Measurements from ENCODE around the gene TMEM54. TPM values are rescaled to one million over a fixed set of nuclear protein-coding genes. Genes with fewer than 3 reads are reported as not detected.
A peak's percentile ranks its signal among the peaks of the same experiment; 100 is the strongest.

TMEM54 gene
- total and polyA plus RNA-seq, 2 experiments from 2014 or later = 17.1 to 61.6 TPM

DNA sequence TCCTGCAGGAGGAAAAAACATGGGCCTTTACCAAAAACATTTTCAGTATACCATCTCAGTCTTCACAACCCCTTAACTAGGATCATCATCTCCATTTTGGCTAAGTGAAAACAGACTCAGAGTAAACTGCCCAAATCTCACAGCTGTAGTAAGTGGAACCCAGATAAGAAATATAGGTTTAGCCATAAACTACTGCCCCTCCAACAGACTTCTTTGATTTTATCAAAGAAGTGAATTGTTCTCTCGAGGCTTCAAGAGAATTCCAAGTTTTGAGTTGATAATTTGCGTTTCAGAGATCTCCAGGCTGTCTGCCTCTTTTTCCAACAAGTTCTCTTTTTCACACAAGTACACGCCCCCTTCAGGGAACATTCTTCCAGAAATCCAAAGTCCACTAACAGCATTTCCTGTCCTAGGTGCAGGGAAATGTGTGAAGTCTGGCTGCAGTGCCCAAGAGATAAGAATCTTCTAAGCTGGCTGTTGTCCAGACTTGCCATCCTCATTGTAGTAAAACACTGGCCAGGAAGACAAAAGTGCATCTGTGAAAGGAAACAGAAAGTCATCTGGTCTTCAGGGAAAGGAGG lies 32.6 kb upstream of the TMEM54 start:
- H3K4me3 ChIP-seq = no peak overlapping the region
- peaks cover 6% of the 10 kb centered on the region for H3K36me3 ChIP-seq
- peaks cover 5% of the 10 kb centered on the region for H3K4me1 ChIP-seq (ENCODE audit: low read depth)
- TF ChIP-seq, protein P1, sequence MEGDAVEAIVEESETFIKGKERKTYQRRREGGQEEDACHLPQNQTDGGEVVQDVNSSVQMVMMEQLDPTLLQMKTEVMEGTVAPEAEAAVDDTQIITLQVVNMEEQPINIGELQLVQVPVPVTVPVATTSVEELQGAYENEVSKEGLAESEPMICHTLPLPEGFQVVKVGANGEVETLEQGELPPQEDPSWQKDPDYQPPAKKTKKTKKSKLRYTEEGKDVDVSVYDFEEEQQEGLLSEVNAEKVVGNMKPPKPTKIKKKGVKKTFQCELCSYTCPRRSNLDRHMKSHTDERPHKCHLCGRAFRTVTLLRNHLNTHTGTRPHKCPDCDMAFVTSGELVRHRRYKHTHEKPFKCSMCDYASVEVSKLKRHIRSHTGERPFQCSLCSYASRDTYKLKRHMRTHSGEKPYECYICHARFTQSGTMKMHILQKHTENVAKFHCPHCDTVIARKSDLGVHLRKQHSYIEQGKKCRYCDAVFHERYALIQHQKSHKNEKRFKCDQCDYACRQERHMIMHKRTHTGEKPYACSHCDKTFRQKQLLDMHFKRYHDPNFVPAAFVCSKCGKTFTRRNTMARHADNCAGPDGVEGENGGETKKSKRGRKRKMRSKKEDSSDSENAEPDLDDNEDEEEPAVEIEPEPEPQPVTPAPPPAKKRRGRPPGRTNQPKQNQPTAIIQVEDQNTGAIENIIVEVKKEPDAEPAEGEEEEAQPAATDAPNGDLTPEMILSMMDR (IDR thresholded peaks at IDR 0.05; ENCODE audit: low read depth, low read length) = no peak
- DNase-seq (ENCODE audit: low read depth in 1 of 2, low spot score in 1 of 2) = peak; percentile 15 to 66
- H3K9me3 ChIP-seq (ENCODE audit: low read depth) = no peaks in the 10 kb centered on the region
- H3K27me3 ChIP-seq = no peaks in the 10 kb centered on the region
- H3K27ac ChIP-seq = no peak overlapping the region

DNA sequence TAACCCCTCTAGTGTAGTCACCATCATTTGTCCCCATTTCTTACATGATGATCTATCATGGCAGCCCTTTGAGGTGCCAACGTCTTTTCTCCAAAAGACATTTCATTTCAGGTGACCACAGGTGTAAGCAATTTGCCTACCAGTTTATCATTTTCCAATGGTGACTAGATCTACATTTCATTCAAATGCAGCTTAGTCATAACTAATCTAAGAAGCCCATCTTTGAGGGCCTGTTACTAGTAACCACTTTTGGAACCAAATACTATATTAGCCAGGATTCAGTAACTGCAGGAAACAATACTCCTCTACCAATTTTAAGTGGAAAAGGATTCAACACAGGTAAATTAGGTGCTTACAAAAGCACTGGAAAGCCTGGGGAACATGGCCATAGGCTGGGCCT lies 30.6 kb upstream of the TMEM54 start:
- no peak overlapping the region for H3K4me3 ChIP-seq
- H3K4me1 ChIP-seq (ENCODE audit: low read depth) = peaks cover 5% of the 10 kb centered on the region
- DNase-seq (ENCODE audit: low read depth in 1 of 2, low spot score in 1 of 2) = no peak
- H3K36me3 ChIP-seq = peaks cover 6% of the 10 kb centered on the region
- TF ChIP-seq, protein P1 (IDR thresholded peaks at IDR 0.05; ENCODE audit: low read depth, low read length) = no peak
- no peaks in the 10 kb centered on the region for H3K27me3 ChIP-seq
- H3K9me3 ChIP-seq (ENCODE audit: low read depth) = no peaks in the 10 kb centered on the region
- no peak overlapping the region for H3K27ac ChIP-seq

DNA sequence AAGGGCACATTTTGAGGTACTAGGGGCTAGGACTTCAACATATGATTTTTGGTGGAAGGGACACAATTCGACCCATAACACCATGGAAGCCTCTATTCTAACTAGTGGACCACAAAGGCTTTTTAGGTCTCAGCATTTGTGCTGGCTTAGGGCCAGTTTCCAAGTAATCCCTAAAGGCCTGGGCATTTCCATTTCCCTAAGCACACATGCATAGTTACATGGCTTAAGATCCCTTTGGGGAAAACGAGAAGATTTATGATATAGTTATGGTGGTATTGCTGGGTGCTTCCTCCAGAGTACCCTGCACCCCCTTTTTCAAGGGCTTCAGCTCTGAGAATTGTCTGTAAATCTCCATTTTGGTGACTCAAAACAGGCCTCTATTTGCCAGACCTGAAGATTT lies 28.2 kb upstream of the TMEM54 start:
- no peaks in the 10 kb centered on the region for H3K36me3 ChIP-seq

DNA sequence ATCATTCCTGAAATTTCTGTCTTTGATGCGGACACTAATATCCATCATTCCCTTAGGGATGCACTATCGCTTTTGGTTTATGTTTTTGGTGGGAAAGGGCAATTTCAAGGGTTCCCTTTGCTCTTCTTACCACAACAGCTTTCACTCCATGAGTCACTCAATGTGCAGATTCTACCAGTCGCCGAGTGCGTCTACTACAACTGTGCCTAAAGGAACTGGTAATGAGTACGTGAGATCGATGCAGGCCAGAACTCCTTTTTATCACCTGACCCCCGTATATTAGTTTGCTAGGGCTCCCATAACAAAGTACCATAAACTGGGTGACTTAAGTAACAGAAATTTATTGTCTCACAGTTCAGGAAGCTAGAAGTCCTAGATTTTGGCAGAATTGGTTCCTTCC lies 27.5 kb upstream of the TMEM54 start:
- Histone ChIP-seq H3K4me3 (no peak overlapping the region), H3K36me3 (no peaks in the 10 kb centered on the region), H3K4me1 (ENCODE audit: low read depth) (peaks cover 18% of the 10 kb centered on the region), H3K27ac (no peak overlapping the region), H3K9me3 (ENCODE audit: low read depth) (no peaks in the 10 kb centered on the region), H3K27me3 (peaks cover 4% of the 10 kb centered on the region)
- TF ChIP-seq, protein P1 (IDR thresholded peaks at IDR 0.05; ENCODE audit: low read depth, low read length) = no peak
- no peak for DNase-seq (ENCODE audit: low read depth in 1 of 2, low spot score in 1 of 2)

More for the DNA sequence above, 28.2 kb upstream of the TMEM54 start:
- H3K9me3 ChIP-seq (ENCODE audit: low read depth) = no peaks in the 10 kb centered on the region
- DNase-seq (ENCODE audit: low read depth in 1 of 2, low spot score in 1 of 2) = no peak
- H3K4me3 ChIP-seq = no peak overlapping the region
- TF ChIP-seq, protein P1 (IDR thresholded peaks at IDR 0.05; ENCODE audit: low read depth, low read length) = no peak
- H3K27me3 ChIP-seq = no peaks in the 10 kb centered on the region
- peaks cover 23% of the 10 kb centered on the region for H3K4me1 ChIP-seq (ENCODE audit: low read depth)
- H3K27ac ChIP-seq = no peak overlapping the region

DNA sequence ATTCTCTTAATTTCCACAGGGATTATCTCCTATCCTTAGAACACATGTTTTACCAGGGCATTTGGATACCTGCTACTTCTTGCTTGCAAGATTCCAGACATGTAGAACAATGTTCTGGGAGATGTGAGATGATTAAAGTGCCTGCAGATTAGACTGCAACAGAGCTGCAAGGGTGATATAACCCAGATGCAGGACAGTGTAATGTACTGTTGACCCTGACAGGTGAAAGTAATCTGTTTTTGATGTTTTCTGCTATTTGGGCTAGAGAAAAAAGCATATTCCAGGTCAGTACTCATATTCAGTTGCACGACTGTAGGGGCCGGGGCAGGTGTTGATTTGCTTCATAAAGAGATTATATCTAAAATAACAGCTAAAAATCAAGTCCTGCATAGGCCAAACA lies 27.1 kb upstream of the TMEM54 start:
- TF ChIP-seq, protein P1 (IDR thresholded peaks at IDR 0.05; ENCODE audit: low read depth, low read length) = no peak
- Histone ChIP-seq H3K27ac (no peak overlapping the region), H3K4me1 (ENCODE audit: low read depth) (peaks cover 18% of the 10 kb centered on the region), H3K27me3 (peaks cover 5% of the 10 kb centered on the region), H3K4me3 (no peak overlapping the region), H3K9me3 (ENCODE audit: low read depth) (no peaks in the 10 kb centered on the region), H3K36me3 (no peaks in the 10 kb centered on the region)
- no peak for DNase-seq (ENCODE audit: low read depth in 1 of 2, low spot score in 1 of 2)

Data from cardiac muscle cell (in vitro differentiated cells and primary cell).